ENCODE measurements around the gene LAMC3.

GRCh38 chr9:131069699-131070098 lies 60.7 kb downstream of the LAMC3 start:
- no peak for TF ChIP-seq CTCF (conservative IDR thresholded peaks at IDR 0.05; ENCODE audit: low read length)
- TF ChIP-seq EZH2phosphoT487 (IDR thresholded peaks at IDR 0.05; ENCODE audit: borderline replicate concordance, low read depth, low read length), result no peak
